ENCODE measurements around the gene ZNF444.

The ZNF444 gene

GRCh38 chr19:56159622-56160271 lies 18.7 kb downstream of the ZNF444 start:
- Histone ChIP-seq H3K36me3 (ENCODE audit: control insufficient read depth in 4 of 4, insufficient read depth in 4 of 4, low read length in 3 of 4) (peaks cover 2 to 56% (median 36%) of the 10 kb centered on the region in 4 experiments), H3K9me3 (ENCODE audit: control extremely low read depth in 1 of 5, control insufficient read depth in 4 of 5, insufficient read depth in 2 of 5, low read depth in 1 of 5, low read length in 4 of 5) (no peaks in the 10 kb centered on the region), H3K4me1 (ENCODE audit: control extremely low read depth in 1 of 4, control insufficient read depth in 4 of 4, insufficient read depth in 4 of 4, low read length in 3 of 4) (peaks cover 0 to 33% (median 32%) of the 10 kb centered on the region in 4 experiments), H3K27me3 (replicated peaks in 2 of 5; ENCODE audit: control insufficient read depth in 4 of 5, insufficient read depth in 5 of 5, low read length in 4 of 5) (no peaks in the 10 kb centered on the region), H3K4me3 (ENCODE audit: control insufficient read depth in 1 of 7, extremely low read depth in 1 of 7, insufficient read depth in 4 of 7, low read depth in 2 of 7, low read length in 6 of 7) (no peak overlapping the region), H3K27ac (ENCODE audit: insufficient read depth in 1 of 2, low read depth in 1 of 2, low read length in 2 of 2, poor library complexity in 1 of 2, severe bottlenecking in 2 of 2) (no peak overlapping the region)
- ChIA-PET CTCF (interaction anchor here (1.1 to 1.6 kb wide), 2 partner anchors 8 to 17 kb away, joined by 4 to 5 read pairs; no protein-coding TSS in a partner anchor), POLR2A (interaction anchor here (1.4 kb wide), 1 partner anchor 39 kb away, joined by 3 read pairs; the partner anchor contains the start of gene ZNF787)
- 97% methylated on average over 68 of the region's 69 CpGs for WGBS (ENCODE audit: insufficient coverage)
- no peak for DNase-seq

- POLR2A ChIA-PET: interaction anchor here (1.4 kb wide), 1 partner anchor 40 kb away, joined by 3 read pairs; the partner anchor contains the start of gene ZNF787
- 97% methylated on average over 10 of the region's 11 CpGs for WGBS (ENCODE audit: insufficient coverage)
- Histone ChIP-seq H3K4me3 (ENCODE audit: control insufficient read depth in 1 of 7, extremely low read depth in 1 of 7, insufficient read depth in 4 of 7, low read depth in 2 of 7, low read length in 6 of 7) (no peak overlapping the region), H3K27me3 (replicated peaks in 2 of 5; ENCODE audit: control insufficient read depth in 4 of 5, insufficient read depth in 5 of 5, low read length in 4 of 5) (no peaks in the 10 kb centered on the region), H3K4me1 (ENCODE audit: control extremely low read depth in 1 of 4, control insufficient read depth in 4 of 4, insufficient read depth in 4 of 4, low read length in 3 of 4) (peaks cover 0 to 33% (median 32%) of the 10 kb centered on the region in 4 experiments), H3K36me3 (ENCODE audit: control insufficient read depth in 4 of 4, insufficient read depth in 4 of 4, low read length in 3 of 4) (peaks cover 0 to 40% (median 26%) of the 10 kb centered on the region in 4 experiments), H3K27ac (ENCODE audit: insufficient read depth in 1 of 2, low read depth in 1 of 2, low read length in 2 of 2, poor library complexity in 1 of 2, severe bottlenecking in 2 of 2) (no peak overlapping the region), H3K9me3 (ENCODE audit: control extremely low read depth in 1 of 5, control insufficient read depth in 4 of 5, insufficient read depth in 2 of 5, low read depth in 1 of 5, low read length in 4 of 5) (no peaks in the 10 kb centered on the region)
- no peak for DNase-seq
- CTCF ChIA-PET: interaction anchor here (1.1 to 1.6 kb wide), 6 partner anchors 10 to 95 kb away, joined by 3 to 5 read pairs (median 3); no protein-coding TSS in a partner anchor
These were observed 20.4 kb downstream of the ZNF444 start for GRCh38 chr19:56161534-56161933.

- H3K9me3 ChIP-seq (ENCODE audit: control extremely low read depth in 1 of 5, control insufficient read depth in 4 of 5, insufficient read depth in 2 of 5, low read depth in 1 of 5, low read length in 4 of 5): no peaks in the 10 kb centered on the region
- peaks cover 0 to 35% (median 21%) of the 10 kb centered on the region in 4 experiments for H3K36me3 ChIP-seq (ENCODE audit: control insufficient read depth in 4 of 4, insufficient read depth in 4 of 4, low read length in 3 of 4)
- no peaks in the 10 kb centered on the region for H3K27me3 ChIP-seq (replicated peaks in 2 of 5; ENCODE audit: control insufficient read depth in 4 of 5, insufficient read depth in 5 of 5, low read length in 4 of 5)
- H3K27ac ChIP-seq (ENCODE audit: insufficient read depth in 1 of 2, low read depth in 1 of 2, low read length in 2 of 2, poor library complexity in 1 of 2, severe bottlenecking in 2 of 2): no peak overlapping the region
- peaks cover 0 to 33% (median 32%) of the 10 kb centered on the region in 4 experiments for H3K4me1 ChIP-seq (ENCODE audit: control extremely low read depth in 1 of 4, control insufficient read depth in 4 of 4, insufficient read depth in 4 of 4, low read length in 3 of 4)
- peak overlapping the region in 3 of 7 experiments; percentile 11 to 48 (median 14) for H3K4me3 ChIP-seq (ENCODE audit: control insufficient read depth in 1 of 7, extremely low read depth in 1 of 7, insufficient read depth in 4 of 7, low read depth in 2 of 7, low read length in 6 of 7)
- peak; percentile 77 to 93 (median 92) for DNase-seq
- POLR2A ChIA-PET: no interaction called here
- CTCF ChIA-PET: interaction anchor here (1.2 to 1.5 kb wide), 4 partner anchors 20 to 96 kb away, joined by 3 to 4 read pairs (median 3); no protein-coding TSS in a partner anchor
- WGBS (ENCODE audit: insufficient coverage): 29% methylated on average over 9 of the region's 9 CpGs
These were observed 21.2 kb downstream of the ZNF444 start for GRCh38 chr19:56162258-56162657.

- H3K4me1 ChIP-seq (ENCODE audit: control extremely low read depth in 1 of 4, control insufficient read depth in 4 of 4, insufficient read depth in 4 of 4, low read length in 3 of 4): peaks cover 0 to 33% (median 32%) of the 10 kb centered on the region in 4 experiments
- H3K4me3 ChIP-seq (ENCODE audit: control insufficient read depth in 1 of 7, extremely low read depth in 1 of 7, insufficient read depth in 4 of 7, low read depth in 2 of 7, low read length in 6 of 7): peak overlapping the region in 1 of 7 experiments; percentile 26
- H3K27ac ChIP-seq (ENCODE audit: insufficient read depth in 1 of 2, low read depth in 1 of 2, low read length in 2 of 2, poor library complexity in 1 of 2, severe bottlenecking in 2 of 2): no peak overlapping the region
- ChIA-PET POLR2A (no interaction called here), CTCF (interaction anchor here (1.4 kb wide), 1 partner anchor 87 kb away, joined by 3 read pairs; no protein-coding TSS in a partner anchor)
- WGBS (ENCODE audit: insufficient coverage): 92% methylated on average over 13 of the region's 13 CpGs
- no peaks in the 10 kb centered on the region for H3K27me3 ChIP-seq (replicated peaks in 2 of 5; ENCODE audit: control insufficient read depth in 4 of 5, insufficient read depth in 5 of 5, low read length in 4 of 5)
- peak in 1 of 3 donors; percentile 20 for DNase-seq
- H3K9me3 ChIP-seq (ENCODE audit: control extremely low read depth in 1 of 5, control insufficient read depth in 4 of 5, insufficient read depth in 2 of 5, low read depth in 1 of 5, low read length in 4 of 5): no peaks in the 10 kb centered on the region
- H3K36me3 ChIP-seq (ENCODE audit: control insufficient read depth in 4 of 4, insufficient read depth in 4 of 4, low read length in 3 of 4): peaks cover 0 to 30% (median 19%) of the 10 kb centered on the region in 4 experiments
These were observed 22.0 kb downstream of the ZNF444 start for GRCh38 chr19:56163097-56163496.

- peak in 2 of 3 donors; percentile 45 to 47 for DNase-seq
- H3K27ac ChIP-seq (ENCODE audit: insufficient read depth in 1 of 2, low read depth in 1 of 2, low read length in 2 of 2, poor library complexity in 1 of 2, severe bottlenecking in 2 of 2): no peak overlapping the region
- no peaks in the 10 kb centered on the region for H3K9me3 ChIP-seq (ENCODE audit: control extremely low read depth in 1 of 5, control insufficient read depth in 4 of 5, insufficient read depth in 2 of 5, low read depth in 1 of 5, low read length in 4 of 5)
- H3K36me3 ChIP-seq (ENCODE audit: control insufficient read depth in 4 of 4, insufficient read depth in 4 of 4, low read length in 3 of 4): no peaks in the 10 kb centered on the region
- H3K4me1 ChIP-seq (ENCODE audit: control extremely low read depth in 1 of 4, control insufficient read depth in 4 of 4, insufficient read depth in 4 of 4, low read length in 3 of 4): peaks cover 0 to 29% (median 27%) of the 10 kb centered on the region in 4 experiments
- CTCF ChIA-PET: interaction anchor here (0.8 to 1.1 kb wide), 2 partner anchors 13 to 54 kb away, joined by 3 read pairs; no protein-coding TSS in a partner anchor
- no peak overlapping the region for H3K4me3 ChIP-seq (ENCODE audit: control insufficient read depth in 1 of 7, extremely low read depth in 1 of 7, insufficient read depth in 4 of 7, low read depth in 2 of 7, low read length in 6 of 7)
- peaks cover 0 to 2% (median 0%) of the 10 kb centered on the region in 5 experiments for H3K27me3 ChIP-seq (replicated peaks in 2 of 5; ENCODE audit: control insufficient read depth in 4 of 5, insufficient read depth in 5 of 5, low read length in 4 of 5)
- 53% methylated on average over 4 of the region's 7 CpGs for WGBS (ENCODE audit: insufficient coverage)
- POLR2A ChIA-PET: no interaction called here
These were observed 26.0 kb downstream of the ZNF444 start for GRCh38 chr19:56167064-56167578.

- no peak for DNase-seq
- Histone ChIP-seq H3K27ac (ENCODE audit: insufficient read depth in 1 of 2, low read depth in 1 of 2, low read length in 2 of 2, poor library complexity in 1 of 2, severe bottlenecking in 2 of 2) (no peak overlapping the region), H3K9me3 (ENCODE audit: control extremely low read depth in 1 of 5, control insufficient read depth in 4 of 5, insufficient read depth in 2 of 5, low read depth in 1 of 5, low read length in 4 of 5) (no peaks in the 10 kb centered on the region), H3K27me3 (replicated peaks in 2 of 5; ENCODE audit: control insufficient read depth in 4 of 5, insufficient read depth in 5 of 5, low read length in 4 of 5) (peaks cover 0 to 18% (median 2%) of the 10 kb centered on the region in 5 experiments), H3K4me1 (ENCODE audit: control extremely low read depth in 1 of 4, control insufficient read depth in 4 of 4, insufficient read depth in 4 of 4, low read length in 3 of 4) (peaks cover 0 to 6% (median 3%) of the 10 kb centered on the region in 4 experiments), H3K4me3 (ENCODE audit: control insufficient read depth in 1 of 7, extremely low read depth in 1 of 7, insufficient read depth in 4 of 7, low read depth in 2 of 7, low read length in 6 of 7) (no peak overlapping the region), H3K36me3 (ENCODE audit: control insufficient read depth in 4 of 4, insufficient read depth in 4 of 4, low read length in 3 of 4) (no peaks in the 10 kb centered on the region)
- ChIA-PET CTCF (interaction anchor here (1.0 to 4.5 kb wide), 3 partner anchors 16 to 89 kb away, joined by 4 to 33 read pairs (median 23); no protein-coding TSS in a partner anchor), POLR2A (no interaction called here)
- 84% methylated on average over 14 of the region's 14 CpGs for WGBS (ENCODE audit: insufficient coverage)
These were observed 29.2 kb downstream of the ZNF444 start for GRCh38 chr19:56170261-56170660.
